Activated CD4-positive, alpha-beta memory T cell treated with anti-CD3 and anti-CD28 coated beads, Interleukin-2, amount 10 ng/mL, durations not matched to agents 7 days and 5 days (primary cell): ENCODE measurements around the gene ZNF414. TPM values are rescaled to one million over a fixed set of nuclear protein-coding genes. Genes with fewer than 3 reads are reported as not detected.
A peak's percentile ranks its signal among the peaks of the same experiment; 100 is the strongest.
"Not testable (repeated sequence)": the region's sequence is repeated elsewhere in the genome, so short reads cannot be mapped to it uniquely, and the experiment has no call there.

Experiments used
- CTCF ChIA-PET: fragments of 350-600 bp; sonication (Branson Sonifier 250); formaldehyde crosslinking; loops from one replicate; lab custom pipeline; 2021; ENCODE audit warnings: antibody characterized with exemption, inconsistent platforms; lab: Charles Lee
- POLR2A ChIA-PET: fragments of 350-600 bp; sonication (Branson Sonifier 250); formaldehyde crosslinking; loops from one replicate; lab custom pipeline; 2021; ENCODE audit warnings: antibody characterized with exemption; lab: Charles Lee
- DNase-seq: peaks from one replicate; pipeline ENCODE4 v3.0.0-alpha.2; 2020
- H3K27ac Mint-ChIP-seq: one replicate; pipeline ENCODE4 v1.8.0; 2021; ENCODE audit warnings: mild to moderate bottlenecking, mixed read lengths
- H3K27me3 Mint-ChIP-seq: one replicate; pipeline ENCODE4 v1.8.0; 2021; ENCODE audit warnings: mixed read lengths
- H3K36me3 Mint-ChIP-seq: one replicate; pipeline ENCODE4 v1.8.0; 2021; ENCODE audit warnings: low read depth, mixed read lengths
- H3K4me1 Mint-ChIP-seq: one replicate; pipeline ENCODE4 v1.8.0; 2021; ENCODE audit warnings: mixed read lengths
- H3K4me3 Mint-ChIP-seq: one replicate; pipeline ENCODE4 v1.8.0; 2021; ENCODE audit warnings: mild to moderate bottlenecking, mixed read lengths
- H3K9me3 Mint-ChIP-seq: one replicate; pipeline ENCODE4 v1.8.0; 2021; ENCODE audit warnings: mixed read lengths
- total RNA-seq, 2 experiments: library from RNA; stranded (reverse); gene quantifications; one replicate each; pipeline ENCODE4 v1.2.3, GENCODE V29; 2021

Gene ZNF414
- total RNA-seq, 2 experiments from 2014 or later, result 29.7 to 33.3 TPM

DNA sequence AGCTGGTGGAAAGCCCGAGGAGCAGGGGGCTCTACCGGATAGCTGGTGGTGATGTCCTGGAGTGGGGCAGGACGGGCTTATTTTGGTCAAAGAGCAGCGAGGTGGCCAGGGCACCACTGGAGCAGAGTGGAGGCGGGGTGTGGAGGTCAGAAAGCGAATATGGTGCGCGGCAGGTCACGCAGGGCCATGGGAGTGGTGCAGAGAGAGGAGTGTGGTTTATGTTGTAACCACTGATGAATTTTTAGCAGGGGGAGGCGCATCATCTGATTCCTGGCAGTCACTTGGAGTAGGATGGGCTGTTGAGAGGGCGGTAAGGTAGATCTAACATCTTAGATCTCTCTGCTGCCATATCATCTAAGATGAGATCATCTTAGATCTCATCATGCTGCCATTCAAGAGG, 1.4 kb upstream of the ZNF414 start:
- Mint-ChIP-seq H3K4me1 (peaks cover 66% of the 10 kb centered on the region), H3K36me3 (peaks cover 41% of the 10 kb centered on the region), H3K27ac (peak overlapping the region; percentile 98), H3K9me3 (no peaks in the 10 kb centered on the region), H3K27me3 (no peaks in the 10 kb centered on the region), H3K4me3 (peak overlapping the region; percentile 86)
- ChIA-PET POLR2A (interaction anchor here (1.6 to 8.1 kb wide), 7 partner anchors 10 to 73 kb away, joined by 3 to 104 read pairs (median 32); partner anchors contain the start of genes HNRNPM, MYO1F and PRAM1), CTCF (interaction anchor here (5.6 kb wide), 1 partner anchor 64 kb away, joined by 58 read pairs; the partner anchor contains the start of gene MYO1F)
- DNase-seq, result peak; percentile 78

DNA sequence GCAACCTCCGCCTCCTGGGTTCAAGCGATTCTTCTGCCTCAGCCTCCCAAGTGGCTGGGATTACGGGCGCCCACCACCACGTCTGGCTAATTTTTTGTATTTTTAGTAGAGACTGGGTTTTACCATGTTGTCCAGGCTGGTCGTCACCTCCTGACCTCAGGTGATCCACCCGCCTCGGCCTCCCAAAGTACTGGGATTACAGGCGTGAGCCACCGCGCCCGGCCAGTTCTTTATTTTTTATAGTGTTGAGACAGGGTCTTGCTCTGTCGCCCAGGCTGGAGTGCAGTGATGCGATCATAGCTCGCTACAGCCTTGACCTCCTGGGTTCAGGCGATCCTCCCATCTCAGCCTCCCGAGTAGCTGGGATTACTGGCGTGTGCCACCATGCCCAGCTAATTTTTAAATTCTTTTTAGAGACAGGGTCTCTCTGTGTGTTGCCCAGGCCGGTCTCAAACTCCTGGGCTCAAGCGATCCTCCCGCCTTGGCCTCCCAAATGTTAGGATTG, 590 bp upstream of the ZNF414 start:
- ChIA-PET POLR2A (interaction anchor here (0.9 to 8.1 kb wide), 19 partner anchors 9 to 193 kb away, joined by 3 to 104 read pairs (median 9); partner anchors contain the start of genes HNRNPM, MARCHF2, MYO1F and NDUFA7), CTCF (interaction anchor here (0.8 to 5.6 kb wide), 6 partner anchors 9 to 161 kb away, joined by 3 to 58 read pairs (median 6); partner anchors contain the start of genes HNRNPM, MARCHF2 and MYO1F)
- H3K9me3 Mint-ChIP-seq, H3K27me3 Mint-ChIP-seq, DNase-seq: not testable (repeated sequence)
- H3K4me3 Mint-ChIP-seq, result peak overlapping the region; percentile 86
- peaks cover 64% of the 10 kb centered on the region for H3K4me1 Mint-ChIP-seq
- peaks cover 38% of the 10 kb centered on the region for H3K36me3 Mint-ChIP-seq
- H3K27ac Mint-ChIP-seq, result peak overlapping the region; percentile 98

DNA sequence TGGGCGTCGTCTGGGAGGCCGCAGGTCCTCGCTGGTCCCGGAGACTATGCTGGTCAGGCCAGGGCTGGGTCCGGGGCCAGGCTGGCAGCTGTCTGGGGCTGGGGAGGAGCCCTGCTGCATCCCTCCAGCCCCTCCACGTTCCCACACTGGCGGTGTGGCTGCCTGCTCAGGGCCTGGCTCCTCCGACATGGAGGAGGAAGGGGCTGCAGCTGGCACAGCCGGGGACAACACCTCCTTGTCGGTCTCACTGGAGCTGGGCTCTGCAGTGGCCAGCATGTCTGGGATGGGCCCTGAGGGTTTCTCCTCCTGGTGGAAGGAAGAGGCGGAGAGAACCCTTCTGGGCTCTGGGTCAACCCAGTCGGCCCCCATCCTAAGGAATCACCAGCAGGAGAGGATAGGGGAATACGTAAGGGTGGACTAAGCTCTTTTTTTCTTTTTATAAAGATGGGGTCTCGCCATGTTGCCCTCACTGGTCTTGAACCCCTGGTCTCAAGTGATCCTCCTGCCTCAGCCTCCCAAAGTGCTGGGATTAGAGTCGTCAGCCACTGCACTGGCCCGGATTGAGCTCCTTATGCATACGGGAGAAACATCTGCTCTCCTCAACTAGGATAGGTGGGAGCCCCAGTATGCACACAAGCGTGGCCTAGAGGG, 806 bp downstream of the ZNF414 start:
- Mint-ChIP-seq H3K9me3 (no peaks in the 10 kb centered on the region), H3K4me1 (peaks cover 51% of the 10 kb centered on the region), H3K27me3 (no peaks in the 10 kb centered on the region), H3K4me3 (peak overlapping the region; percentile 86), H3K36me3 (peaks cover 34% of the 10 kb centered on the region), H3K27ac (peak overlapping the region; percentile 98)
- no peak for DNase-seq
- ChIA-PET CTCF (interaction anchor here (0.6 to 5.6 kb wide), 8 partner anchors 8 to 1221 kb away, joined by 3 to 58 read pairs (median 6); partner anchors contain the start of genes MARCHF2 and MYO1F), POLR2A (interaction anchor here (0.7 to 8.1 kb wide), 27 partner anchors 7 to 320 kb away, joined by 3 to 104 read pairs (median 5); partner anchors contain the start of genes HNRNPM, MARCHF2, MYO1F and NDUFA7)

DNA sequence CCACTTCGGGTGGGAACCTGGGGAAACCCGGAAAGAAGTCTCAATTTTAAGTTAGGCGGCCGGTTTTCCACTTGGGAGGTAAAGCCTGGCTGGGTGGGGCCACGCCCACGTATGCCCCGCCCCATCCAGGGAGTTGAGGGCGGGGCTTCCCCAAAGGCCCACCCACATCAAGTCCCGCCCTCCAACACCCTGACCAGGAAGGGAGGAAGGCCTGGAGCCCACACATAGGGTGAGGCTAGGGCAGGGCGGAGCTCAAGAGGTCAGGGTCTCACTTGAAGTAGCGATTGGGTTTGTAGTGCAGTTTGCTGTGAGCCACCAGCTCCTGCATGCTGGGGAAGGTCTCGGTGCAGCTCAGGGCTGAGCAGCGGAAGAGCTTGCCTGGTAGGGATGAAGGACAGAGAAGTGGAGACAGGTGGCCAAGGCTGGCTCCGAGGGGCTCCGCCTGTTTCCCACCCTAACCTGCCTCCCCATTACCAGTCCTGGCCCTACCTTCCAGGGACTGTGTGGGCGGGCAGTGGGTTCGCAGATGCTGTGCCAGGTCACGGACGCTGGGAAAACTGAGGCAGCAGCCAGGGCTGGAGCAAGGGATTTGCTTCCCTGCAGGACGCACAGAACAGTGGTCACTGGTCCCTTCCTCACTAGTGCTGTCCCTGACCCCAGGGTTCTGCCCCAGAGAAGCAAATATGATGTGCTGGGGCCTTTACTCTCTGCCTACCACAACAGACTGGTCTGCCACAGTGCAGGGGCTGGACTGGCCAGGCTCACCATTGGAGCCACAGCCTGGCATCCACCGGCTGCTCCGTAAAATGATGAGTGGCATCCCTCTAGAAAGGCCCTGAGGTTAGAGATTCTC, 1.6 kb downstream of the ZNF414 start:
- peak overlapping the region; percentile 48 for H3K4me3 Mint-ChIP-seq
- peaks cover 28% of the 10 kb centered on the region for H3K36me3 Mint-ChIP-seq
- ChIA-PET POLR2A (interaction anchor here (0.7 to 8.1 kb wide), 11 partner anchors 10 to 98 kb away, joined by 3 to 104 read pairs (median 14); partner anchors contain the start of genes HNRNPM, MARCHF2 and MYO1F), CTCF (interaction anchor here (1.0 to 5.6 kb wide), 5 partner anchors 9 to 159 kb away, joined by 5 to 58 read pairs (median 6); partner anchors contain the start of genes MARCHF2 and MYO1F)
- DNase-seq, result peak; percentile 36
- H3K27me3 Mint-ChIP-seq, result no peaks in the 10 kb centered on the region
- H3K9me3 Mint-ChIP-seq, result no peaks in the 10 kb centered on the region
- H3K4me1 Mint-ChIP-seq, result peaks cover 43% of the 10 kb centered on the region
- H3K27ac Mint-ChIP-seq, result peak overlapping the region; percentile 84

DNA sequence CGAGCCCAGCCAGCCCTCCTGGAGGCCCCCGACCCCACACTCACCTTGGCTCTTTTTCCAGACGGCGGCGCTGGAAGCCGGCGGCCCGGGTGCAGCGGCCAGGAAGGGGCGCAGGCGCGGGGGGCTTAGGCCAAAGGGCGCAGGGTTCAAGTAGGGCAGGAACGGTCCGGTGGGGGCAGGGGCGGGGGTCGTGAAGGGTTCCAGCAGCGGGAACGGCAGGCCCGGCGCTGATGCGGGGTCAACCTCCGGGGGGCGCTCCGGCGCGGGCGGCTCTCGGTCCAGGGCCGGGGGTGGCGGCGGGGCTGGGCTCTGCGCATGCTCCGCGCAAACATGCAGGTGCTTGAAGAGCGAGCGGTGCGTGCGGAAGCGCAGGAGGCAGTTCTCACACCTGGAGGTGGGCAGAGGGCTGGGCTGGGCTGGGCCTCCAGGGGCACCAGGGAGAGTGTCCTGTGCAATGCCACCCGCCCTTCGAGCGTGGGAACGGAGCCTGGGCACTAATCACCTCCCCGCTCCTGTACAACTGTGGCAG, 2.3 kb downstream of the ZNF414 start:
- no peaks in the 10 kb centered on the region for H3K9me3 Mint-ChIP-seq
- H3K27ac Mint-ChIP-seq, result no peak overlapping the region
- CTCF ChIA-PET, result interaction anchor here (5.6 kb wide), 1 partner anchor 67 kb away, joined by 58 read pairs; the partner anchor contains the start of gene MYO1F
- H3K27me3 Mint-ChIP-seq, result no peaks in the 10 kb centered on the region
- POLR2A ChIA-PET, result no interaction called here
- H3K4me3 Mint-ChIP-seq, result no peak overlapping the region
- peaks cover 28% of the 10 kb centered on the region for H3K36me3 Mint-ChIP-seq
- H3K4me1 Mint-ChIP-seq, result peaks cover 39% of the 10 kb centered on the region
- DNase-seq, result no peak

DNA sequence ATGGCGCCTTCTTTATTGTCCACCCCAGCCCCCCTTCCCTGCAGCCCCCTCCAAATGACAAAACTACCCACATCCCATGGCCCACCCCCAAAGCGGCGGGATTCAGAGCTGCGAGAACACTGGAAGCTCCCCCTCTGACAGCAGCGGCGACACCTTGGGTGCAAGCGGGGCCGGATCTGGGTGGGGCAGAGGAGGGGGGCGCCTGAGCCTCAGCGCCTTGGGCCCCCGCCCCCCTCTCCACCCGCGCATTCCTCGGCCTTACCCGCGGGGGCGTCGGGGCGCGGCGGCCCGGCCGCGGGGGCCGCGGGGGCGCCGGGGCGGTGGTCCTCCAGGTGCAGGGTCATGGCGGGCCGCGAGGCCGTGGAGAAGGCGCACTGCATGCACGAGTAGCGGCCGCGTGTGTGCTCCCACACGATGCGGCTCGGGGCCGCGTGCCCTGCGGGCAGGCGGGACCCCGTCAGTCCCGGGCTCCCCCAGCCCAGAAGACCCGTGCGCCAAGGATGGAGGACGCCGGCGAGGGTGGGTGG, 3.3 kb downstream of the ZNF414 start:
- H3K27ac Mint-ChIP-seq, result no peak overlapping the region
- H3K4me1 Mint-ChIP-seq, result peaks cover 35% of the 10 kb centered on the region
- no peak for DNase-seq
- POLR2A ChIA-PET, result no interaction called here
- H3K9me3 Mint-ChIP-seq, result no peaks in the 10 kb centered on the region
- CTCF ChIA-PET, result no interaction called here
- H3K36me3 Mint-ChIP-seq, result peaks cover 27% of the 10 kb centered on the region
- H3K27me3 Mint-ChIP-seq, result no peaks in the 10 kb centered on the region
- no peak overlapping the region for H3K4me3 Mint-ChIP-seq

DNA sequence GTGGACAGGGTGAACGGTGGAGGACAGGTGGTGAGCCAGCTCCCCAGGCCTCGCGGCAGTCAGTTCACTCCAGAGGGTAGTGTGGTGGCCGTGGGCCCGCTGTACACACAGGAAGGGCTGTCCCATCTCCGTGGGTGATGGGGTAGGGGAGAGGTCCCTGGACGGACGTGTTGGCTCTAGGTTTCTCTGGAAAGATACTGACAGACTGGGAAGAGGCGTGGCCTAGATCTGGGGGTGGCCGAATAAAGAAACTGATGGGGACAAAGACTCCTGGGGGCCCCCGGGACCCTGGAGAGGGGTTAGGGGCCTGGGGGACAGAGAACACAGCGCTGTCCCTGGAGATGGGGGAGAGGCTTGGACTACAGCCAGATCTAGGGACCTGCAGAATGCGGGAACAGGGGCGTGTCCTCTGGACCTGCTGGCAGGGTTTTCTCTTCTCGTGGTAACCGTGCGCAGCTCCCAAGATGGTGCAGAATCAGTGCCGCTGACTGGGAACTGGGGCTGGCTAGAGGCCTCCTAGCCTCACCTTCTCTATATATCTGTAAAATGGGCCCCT, 7.5 kb downstream of the ZNF414 start:
- no peak for DNase-seq
- no peaks in the 10 kb centered on the region for H3K27me3 Mint-ChIP-seq
- H3K27ac Mint-ChIP-seq, result no peak overlapping the region

DNA sequence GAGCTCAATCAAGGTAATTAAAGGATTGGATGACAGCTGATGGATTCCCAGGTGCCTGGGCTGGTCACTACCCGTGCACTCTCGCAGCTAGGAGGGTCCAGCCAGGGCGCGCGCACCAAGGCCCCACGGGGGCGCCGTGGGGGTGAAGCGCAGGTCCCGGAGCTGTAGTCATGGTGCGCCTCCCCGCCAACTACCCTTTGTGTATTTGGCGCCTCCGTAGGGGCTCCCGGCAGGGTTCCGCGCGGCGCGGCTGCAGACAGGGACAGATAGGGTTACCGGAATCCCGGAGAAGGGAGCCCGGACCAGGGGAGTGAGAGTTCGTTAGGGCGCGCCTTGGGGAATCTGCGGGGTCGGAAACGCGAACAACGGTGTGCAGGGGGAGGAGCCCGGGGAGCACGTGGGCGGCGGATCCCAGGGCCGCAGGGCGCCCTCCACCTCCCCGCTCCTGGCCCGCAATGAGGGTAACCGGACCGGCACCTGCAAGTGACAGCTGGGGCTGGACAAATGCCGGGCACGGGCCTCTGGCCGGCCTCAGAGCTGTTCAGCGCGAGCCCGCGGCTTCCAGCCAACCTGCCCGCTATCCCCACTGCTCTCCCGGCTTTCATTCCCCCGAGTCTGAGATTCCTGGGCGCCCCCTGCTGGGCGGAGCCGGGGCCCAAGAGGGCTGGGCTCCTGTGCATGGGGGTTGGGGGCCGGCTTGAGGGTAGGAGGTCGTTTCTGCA, 8.1 kb downstream of the ZNF414 start:
- H3K4me3 Mint-ChIP-seq, result peak overlapping the region; percentile 77
- H3K27ac Mint-ChIP-seq, result peak overlapping the region; percentile 61
- peak; percentile 64 for DNase-seq
- ChIA-PET POLR2A (interaction anchor here (0.6 to 3.2 kb wide), 10 partner anchors 8 to 185 kb away, joined by 3 to 17 read pairs (median 4); partner anchors contain the start of genes MYO1F and ZNF414), CTCF (interaction anchor here (0.6 to 2.2 kb wide), 12 partner anchors 8 to 329 kb away, joined by 3 to 13 read pairs (median 5); partner anchors contain the start of genes HNRNPM, MARCHF2 and ZNF414)
- H3K9me3 Mint-ChIP-seq, result no peaks in the 10 kb centered on the region
- peaks cover 22% of the 10 kb centered on the region for H3K4me1 Mint-ChIP-seq
- no peaks in the 10 kb centered on the region for H3K27me3 Mint-ChIP-seq
- peaks cover 2% of the 10 kb centered on the region for H3K36me3 Mint-ChIP-seq

More for the DNA sequence above, 7.5 kb downstream of the ZNF414 start:
- POLR2A ChIA-PET, result interaction anchor here (0.6 to 3.2 kb wide), 9 partner anchors 8 to 186 kb away, joined by 3 to 17 read pairs (median 5); partner anchors contain the start of genes MYO1F and ZNF414
- H3K36me3 Mint-ChIP-seq, result peaks cover 2% of the 10 kb centered on the region
- peaks cover 22% of the 10 kb centered on the region for H3K4me1 Mint-ChIP-seq
- CTCF ChIA-PET, result interaction anchor here (0.6 to 2.2 kb wide), 7 partner anchors 10 to 152 kb away, joined by 3 to 13 read pairs (median 4); partner anchors contain the start of genes HNRNPM and MARCHF2
- H3K4me3 Mint-ChIP-seq, result peak overlapping the region; percentile 77
- H3K9me3 Mint-ChIP-seq, result no peaks in the 10 kb centered on the region

DNA sequence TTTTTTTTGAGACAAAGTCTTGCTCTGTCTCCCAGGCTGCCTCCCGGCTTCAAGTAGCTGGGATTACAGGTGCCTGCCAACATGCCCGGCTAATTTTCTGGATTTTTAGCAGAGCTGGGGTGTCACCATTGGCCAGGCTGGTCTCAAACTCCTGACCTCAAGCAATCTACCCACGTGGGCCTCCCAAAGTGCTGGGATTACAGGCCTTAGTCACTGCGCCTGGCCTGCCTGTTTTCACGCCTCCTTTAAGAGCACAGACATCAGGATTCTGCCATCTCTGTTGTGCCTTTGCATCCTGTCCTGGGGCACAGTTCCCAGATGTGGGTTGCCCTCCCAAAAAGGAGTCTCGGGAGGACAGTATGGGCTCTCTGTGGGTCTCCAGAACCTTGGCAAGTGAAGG, 9.0 kb downstream of the ZNF414 start:
- ChIA-PET POLR2A (interaction anchor here (1.0 to 3.2 kb wide), 4 partner anchors 9 to 73 kb away, joined by 3 to 17 read pairs (median 10); partner anchors contain the start of genes MYO1F and ZNF414), CTCF (interaction anchor here (0.6 to 2.2 kb wide), 8 partner anchors 8 to 151 kb away, joined by 3 to 13 read pairs (median 7); partner anchors contain the start of genes MARCHF2 and ZNF414)
- H3K9me3 Mint-ChIP-seq, result no peaks in the 10 kb centered on the region
- peak overlapping the region; percentile 49 for H3K4me3 Mint-ChIP-seq
- DNase-seq, result no peak
- H3K27me3 Mint-ChIP-seq, result peaks cover 2% of the 10 kb centered on the region
- no peak overlapping the region for H3K27ac Mint-ChIP-seq
- H3K4me1 Mint-ChIP-seq, result peaks cover 26% of the 10 kb centered on the region
- peaks cover 2% of the 10 kb centered on the region for H3K36me3 Mint-ChIP-seq

DNA sequence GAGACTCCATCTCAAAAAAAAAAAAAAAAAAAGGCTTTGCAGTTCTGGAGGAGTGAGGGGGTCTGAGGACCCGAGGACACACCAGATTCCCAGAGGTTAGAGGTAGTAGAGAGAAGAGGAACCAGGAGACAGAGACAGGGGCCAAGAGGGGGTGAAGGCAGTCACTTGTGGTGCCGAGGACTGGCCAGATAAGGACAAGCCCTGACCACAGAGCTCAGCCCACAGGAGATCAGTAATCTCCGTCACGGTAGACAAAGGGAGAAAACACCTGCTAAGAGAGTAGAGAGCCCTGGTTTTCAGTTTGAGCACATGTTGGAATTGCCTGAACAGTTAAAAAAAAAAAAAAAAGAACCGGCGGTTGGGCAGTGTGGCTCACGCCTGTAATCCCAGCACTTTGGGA, 9.8 kb downstream of the ZNF414 start:
- Mint-ChIP-seq H3K27ac (no peak overlapping the region), H3K4me1 (peaks cover 26% of the 10 kb centered on the region)

More for the DNA sequence above, 9.8 kb downstream of the ZNF414 start:
- DNase-seq, result no peak
- H3K36me3 Mint-ChIP-seq, result peaks cover 2% of the 10 kb centered on the region
- peaks cover 2% of the 10 kb centered on the region for H3K27me3 Mint-ChIP-seq
- no peaks in the 10 kb centered on the region for H3K9me3 Mint-ChIP-seq
- ChIA-PET CTCF (interaction anchor here (1.4 to 2.2 kb wide), 5 partner anchors 9 to 150 kb away, joined by 3 to 11 read pairs (median 6); partner anchors contain the start of genes MARCHF2 and ZNF414), POLR2A (interaction anchor here (2.3 kb wide), 1 partner anchor 10 kb away, joined by 13 read pairs; the partner anchor contains the start of gene ZNF414)
- H3K4me3 Mint-ChIP-seq, result no peak overlapping the region
